ENCODE results near the gene ANKRD9. TPM values are rescaled to one million over a fixed set of nuclear protein-coding genes. Genes with fewer than 3 reads are reported as not detected.

ANKRD9 gene
- total and polyA plus RNA-seq, 9 of the 15 experiments (the other 6 are each of a cell fraction or from before 2014, with no cell fraction given): 0.04 to 32.9 (median 5.3) TPM

GRCh38 chr14:102525219-102525928, 15.8 kb upstream of the ANKRD9 start (continued):
- TF ChIP-seq PHTF2 (CRISPR knock-in tag; IDR thresholded peaks at IDR 0.05) (no peak), ZNF23 (CRISPR knock-in tag; IDR thresholded peaks at IDR 0.05) (no peak), YBX1 (IDR thresholded peaks at IDR 0.05) (no peak), HBP1 (CRISPR knock-in tag; IDR thresholded peaks at IDR 0.05) (no peak), TBP (optimal IDR thresholded peaks at IDR 0.05; ENCODE audit: low read depth, low read length) (no peak), NRF1 (conservative IDR thresholded peaks at IDR 0.05 in 1 of 2, IDR thresholded peaks at IDR 0.05 in 1 of 2) (no peak), NFATC3 (IDR thresholded peaks at IDR 0.05) (peak; percentile 68; the same call in 1 of the 2 replicates), HNRNPUL1 (IDR thresholded peaks at IDR 0.05; ENCODE audit: low read length) (no peak), ZBTB9 (CRISPR knock-in tag; IDR thresholded peaks at IDR 0.05) (no peak), ZBTB40 (IDR thresholded peaks at IDR 0.05) (peak; percentile 60), ZBTB40 (CRISPR knock-in tag; IDR thresholded peaks at IDR 0.05) (no peak), ZFX (CRISPR knock-in tag; IDR thresholded peaks at IDR 0.05) (no peak), ZNF655 (CRISPR knock-in tag; IDR thresholded peaks at IDR 0.05) (no peak), GATA2 (CRISPR knock-in tag; IDR thresholded peaks at IDR 0.05) (no peak), ZBED1 (IDR thresholded peaks at IDR 0.05) (no peak)
